Smooth muscle cell (in vitro differentiated cells): Measurements from ENCODE around the gene JHY. TPM values are rescaled to one million over a fixed set of nuclear protein-coding genes. Genes with fewer than 3 reads are reported as not detected.

ENCODE experiments used
- DNase-seq: peaks from one replicate; lab custom pipeline; 2025; ENCODE audit not compliant: unreplicated experiment; lab: John Stamatoyannopoulos, UW
- H2AFZ ChIP-seq: fragments of 200-600 bp; sonication (generic); 2 replicates; pipeline ENCODE4 v1.6.0; 2016; ENCODE audit warnings: antibody characterized with exemption, low read depth, mild to moderate bottlenecking
- H3F3A ChIP-seq: fragments of 200-600 bp; sonication (generic); 2 replicates; pipeline ENCODE4 v1.6.0; 2017; ENCODE audit warnings: antibody characterized with exemption, low read depth
- H3K27ac ChIP-seq: fragments of 200-600 bp; sonication (generic); 2 replicates; pipeline ENCODE4 v1.5.1; 2016; ENCODE audit warnings: low read depth, mild to moderate bottlenecking
- H3K27me3 ChIP-seq: fragments of 200-600 bp; sonication (generic); 2 replicates; pipeline ENCODE4 v1.6.1; 2016; ENCODE audit warnings: low read depth, mild to moderate bottlenecking
- H3K36me3 ChIP-seq: fragments of 200-600 bp; sonication (generic); 2 replicates; pipeline ENCODE4 v1.5.1; 2016; ENCODE audit warnings: low read depth
- H3K4me1 ChIP-seq: fragments of 200-600 bp; sonication (generic); 2 replicates; pipeline ENCODE4 v1.5.1; 2016; ENCODE audit warnings: low read depth
- H3K4me2 ChIP-seq: fragments of 200-600 bp; sonication (generic); 2 replicates; pipeline ENCODE4 v1.6.0; 2016; ENCODE audit warnings: mild to moderate bottlenecking
- H3K4me3 ChIP-seq: fragments of 200-600 bp; sonication (generic); 2 replicates; pipeline ENCODE4 v1.5.1; 2016; ENCODE audit warnings: mild to moderate bottlenecking
- H3K79me2 ChIP-seq: fragments of 200-600 bp; sonication (generic); 2 replicates; pipeline ENCODE4 v1.6.0; 2016; ENCODE audit warnings: low read depth, mild to moderate bottlenecking
- H3K9ac ChIP-seq: fragments of 200-600 bp; sonication (generic); 2 replicates; pipeline ENCODE4 v1.6.0; 2016; ENCODE audit warnings: low read depth
- H3K9me3 ChIP-seq: fragments of 200-600 bp; sonication (generic); replicated peaks from 2 replicates; pipeline ENCODE4 v1.5.1; 2016; ENCODE audit warnings: low read depth
- H4K20me1 ChIP-seq: fragments of 200-600 bp; sonication (generic); 2 replicates; pipeline ENCODE4 v1.6.0; 2016; ENCODE audit warnings: low read depth
- CTCF ChIP-seq: fragments of 200-600 bp; sonication (generic); IDR thresholded peaks from 2 replicates; pipeline ENCODE4 v1.5.1; 2017; ENCODE audit warnings: borderline replicate concordance, mild to moderate bottlenecking, antibody characterized with exemption; ENCODE audit not compliant: insufficient read depth, poor library complexity, severe bottlenecking
- WGBS: methylation state at CpG from one replicate; pipeline ENCODE4 v1.1.7; 2016; ENCODE audit warnings: low lambda C conversion rate; 5-methylcytosine and 5-hydroxymethylcytosine counted together
- polyA plus RNA-seq: library from polyadenylated mRNA; unstranded; fragments of >200 nt; fragmentation: Nextera tagmentation; extraction: Ambion mirVana; gene quantifications from 2 replicates; pipeline ENCODE4 v1.2.1, GENCODE V29; 2016
- total RNA-seq: library from RNA; depleted of rRNA; stranded (reverse); fragments of >200 nt; gene quantifications from 2 replicates; pipeline ENCODE4 v1.2.3, GENCODE V29; 2014

Gene JHY
- total and polyA plus RNA-seq, 2 experiments from 2014 or later = 3.7 to 4.6 TPM

DNA sequence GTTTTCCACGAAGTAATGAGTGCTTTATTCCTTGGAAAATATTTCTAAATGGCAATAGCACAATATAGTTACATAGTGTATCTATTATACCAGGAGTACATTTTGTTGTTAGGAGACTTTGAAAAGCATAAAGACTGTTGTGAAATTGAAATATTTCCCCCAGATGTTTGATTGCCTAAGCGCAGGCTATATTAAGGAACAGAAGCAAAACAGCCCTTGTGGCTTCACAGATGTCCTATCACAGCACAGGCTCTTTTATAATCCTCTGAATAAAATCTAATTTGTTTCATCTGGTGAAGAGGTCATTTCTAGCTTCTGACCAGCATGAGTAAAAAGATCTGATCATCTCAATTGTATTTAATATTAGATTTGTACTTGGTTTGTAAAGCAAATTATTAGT is 50.9 kb downstream of the JHY start:
- H4K20me1 ChIP-seq = no peaks in the 10 kb centered on the region
- no peak overlapping the region for H2AFZ ChIP-seq
- no peak overlapping the region for H3K4me2 ChIP-seq
- no peak overlapping the region for H3K9ac ChIP-seq
- no peaks in the 10 kb centered on the region for H3K79me2 ChIP-seq
- H3K27ac ChIP-seq = no peak overlapping the region
- no peaks in the 10 kb centered on the region for H3K9me3 ChIP-seq
- DNase-seq = no peak
- peaks cover 11% of the 10 kb centered on the region for H3K27me3 ChIP-seq
- H3F3A ChIP-seq = no peaks in the 10 kb centered on the region
- no peaks in the 10 kb centered on the region for H3K36me3 ChIP-seq
- WGBS = 63% methylated on average over 2 of the region's 2 CpGs
- no peaks in the 10 kb centered on the region for H3K4me1 ChIP-seq
- no peak overlapping the region for H3K4me3 ChIP-seq
- TF ChIP-seq CTCF = no peak

- no peaks in the 10 kb centered on the region for H4K20me1 ChIP-seq
- no peak for TF ChIP-seq CTCF
- no peak overlapping the region for H3K27ac ChIP-seq
- no peaks in the 10 kb centered on the region for H3K36me3 ChIP-seq
- no peak for DNase-seq
- no peaks in the 10 kb centered on the region for H3K4me1 ChIP-seq
- no peak overlapping the region for H3K4me3 ChIP-seq
- no peaks in the 10 kb centered on the region for H3F3A ChIP-seq
- H3K9ac ChIP-seq = no peak overlapping the region
- no peaks in the 10 kb centered on the region for H3K79me2 ChIP-seq
- no peaks in the 10 kb centered on the region for H3K9me3 ChIP-seq
- no peak overlapping the region for H3K4me2 ChIP-seq
- 96% methylated on average over 3 of the region's 3 CpGs for WGBS
- no peak overlapping the region for H2AFZ ChIP-seq
- H3K27me3 ChIP-seq = no peaks in the 10 kb centered on the region
These were observed 55.4 kb downstream of the JHY start for GRCh38 chr11:122937983-122938382.

GRCh38 chr11:122938557-122938956 is 56.0 kb downstream of the JHY start:
- DNase-seq = no peak
- no peaks in the 10 kb centered on the region for H3K4me1 ChIP-seq
- H3K9me3 ChIP-seq = no peaks in the 10 kb centered on the region
- H4K20me1 ChIP-seq = no peaks in the 10 kb centered on the region
- no peak for TF ChIP-seq CTCF
- no peak overlapping the region for H3K4me3 ChIP-seq
- no peak overlapping the region for H3K4me2 ChIP-seq
- H3K27ac ChIP-seq = no peak overlapping the region
- no peak overlapping the region for H3K9ac ChIP-seq
- H3K36me3 ChIP-seq = no peaks in the 10 kb centered on the region
- WGBS = 96% methylated on average over 2 of the region's 2 CpGs
- no peaks in the 10 kb centered on the region for H3K79me2 ChIP-seq
- H3F3A ChIP-seq = no peaks in the 10 kb centered on the region
- H2AFZ ChIP-seq = no peak overlapping the region
- H3K27me3 ChIP-seq = no peaks in the 10 kb centered on the region

- Histone ChIP-seq H3K4me3 (no peak overlapping the region), H3K9me3 (no peaks in the 10 kb centered on the region), H3F3A (no peaks in the 10 kb centered on the region), H3K4me2 (no peak overlapping the region), H3K79me2 (no peaks in the 10 kb centered on the region), H4K20me1 (no peaks in the 10 kb centered on the region), H3K27me3 (no peaks in the 10 kb centered on the region), H3K36me3 (no peaks in the 10 kb centered on the region), H3K9ac (no peak overlapping the region), H3K4me1 (peaks cover 20% of the 10 kb centered on the region), H2AFZ (no peak overlapping the region), H3K27ac (no peak overlapping the region)
- TF ChIP-seq CTCF = no peak
- DNase-seq = no peak
- WGBS = 53% methylated on average over 2 of the region's 2 CpGs
These were observed 68.7 kb downstream of the JHY start for GRCh38 chr11:122951211-122951610.
